Loucy (cell line): ENCODE measurements around the gene ZNF77.

Source experiments
- H2AFZ ChIP-seq: fragments of 200-600 bp; sonication (generic); 2 replicates; pipeline ENCODE4 v1.6.0; 2016; ENCODE audit warnings: antibody characterized with exemption, mild to moderate bottlenecking, low read length, moderate library complexity
- H3F3A ChIP-seq: fragments of 200-600 bp; 2 replicates; pipeline ENCODE4 v1.6.0; 2016; ENCODE audit warnings: antibody characterized with exemption, low read depth, mild to moderate bottlenecking
- H3K27me3 ChIP-seq: fragments of 200-600 bp; sonication (generic); 2 replicates; pipeline ENCODE4 v1.6.1; 2014; ENCODE audit warnings: low read length, mild to moderate bottlenecking; ENCODE audit not compliant: insufficient read depth, poor library complexity, severe bottlenecking
- H3K36me3 ChIP-seq: fragments of 200-600 bp; sonication (generic); 2 replicates; pipeline ENCODE4 v1.6.1; 2016; ENCODE audit warnings: low read length; ENCODE audit not compliant: insufficient read depth
- H3K4me1 ChIP-seq: fragments of 200-600 bp; sonication (generic); 2 replicates; pipeline ENCODE4 v1.5.1; 2014; ENCODE audit warnings: low read length, mild to moderate bottlenecking; ENCODE audit not compliant: insufficient read depth, poor library complexity, severe bottlenecking
- H3K4me2 ChIP-seq: fragments of 200-600 bp; sonication (generic); 2 replicates; pipeline ENCODE4 v1.6.0; 2014; ENCODE audit warnings: antibody characterized with exemption, low read length, low read depth, mild to moderate bottlenecking; ENCODE audit not compliant: poor library complexity, severe bottlenecking
- H3K4me3 ChIP-seq: fragments of 200-600 bp; sonication (generic); 2 replicates; pipeline ENCODE4 v1.5.1; 2014; ENCODE audit warnings: low read length, mild to moderate bottlenecking, mixed read lengths; ENCODE audit not compliant: poor library complexity, severe bottlenecking
- H3K79me2 ChIP-seq: fragments of 200-600 bp; sonication (generic); 2 replicates; pipeline ENCODE4 v1.6.1; 2014; ENCODE audit warnings: low read length; ENCODE audit not compliant: insufficient read depth
- H3K9ac ChIP-seq: fragments of 200-600 bp; sonication (generic); 2 replicates; pipeline ENCODE4 v1.6.0; 2014; ENCODE audit warnings: mild to moderate bottlenecking, low read depth, low read length, moderate library complexity; ENCODE audit not compliant: poor library complexity, severe bottlenecking
- H3K9me2 ChIP-seq: fragments of 200-600 bp; sonication (generic); replicated peaks from 2 replicates; pipeline ENCODE4 v1.6.1; 2016; ENCODE audit warnings: low read depth, low read length, mixed read lengths
- H3K9me3 ChIP-seq: fragments of 200-600 bp; sonication (generic); 2 replicates; pipeline ENCODE4 v1.6.1; 2014; ENCODE audit warnings: mild to moderate bottlenecking, antibody characterized with exemption, low read length, low read depth; ENCODE audit not compliant: insufficient read depth
- H4K20me1 ChIP-seq: fragments of 200-600 bp; sonication (generic); 2 replicates; pipeline ENCODE4 v1.6.0; 2014; ENCODE audit warnings: antibody characterized with exemption, low read length, mild to moderate bottlenecking; ENCODE audit not compliant: insufficient read depth, poor library complexity, severe bottlenecking
- CTCF ChIP-seq: fragments of 200-600 bp; sonication (generic); conservative IDR thresholded peaks from 2 replicates; pipeline ENCODE4 v1.5.1; 2014; ENCODE audit warnings: mild to moderate bottlenecking, antibody characterized with exemption, low read length
- EZH2phosphoT487 ChIP-seq: fragments of 200-600 bp; IDR thresholded peaks from 2 replicates; pipeline ENCODE4 v1.6.1; 2018; ENCODE audit warnings: antibody characterized with exemption, mild to moderate bottlenecking, moderate library complexity, borderline replicate concordance

The ZNF77 gene

GRCh38 chr19:2978772-2979171 is 34.0 kb upstream of the ZNF77 start:
- Histone ChIP-seq H3K27me3 (no peaks in the 10 kb centered on the region), H3K36me3 (no peaks in the 10 kb centered on the region), H3K4me2 (no peak overlapping the region), H3K9me2 (no peaks in the 10 kb centered on the region), H3K9me3 (no peaks in the 10 kb centered on the region), H3F3A (no peaks in the 10 kb centered on the region; the same call in 1 of the 2 replicates), H3K4me3 (no peak overlapping the region), H3K9ac (no peak overlapping the region), H2AFZ (no peak overlapping the region), H4K20me1 (no peaks in the 10 kb centered on the region), H3K79me2 (no peaks in the 10 kb centered on the region), H3K4me1 (peaks cover 20% of the 10 kb centered on the region)
- no peak for TF ChIP-seq CTCF
- TF ChIP-seq EZH2phosphoT487: no peak

- H3K27me3 ChIP-seq: no peaks in the 10 kb centered on the region
Measured at GRCh38 chr19:2978166-2978767, 33.5 kb upstream of the ZNF77 start.

GRCh38 chr19:2977746-2978138 is 33.0 kb upstream of the ZNF77 start:
- no peaks in the 10 kb centered on the region for H3K9me3 ChIP-seq
- H3K4me2 ChIP-seq: peak overlapping the region; percentile 85
- H2AFZ ChIP-seq: peak overlapping the region; percentile 82
- no peaks in the 10 kb centered on the region for H3K9me2 ChIP-seq
- no peak for TF ChIP-seq EZH2phosphoT487
- TF ChIP-seq CTCF: peak; percentile 21; the same call in 1 of the 2 replicates
- H3K9ac ChIP-seq: peak overlapping the region; percentile 52
- peak overlapping the region; percentile 86 for H3K4me3 ChIP-seq
- no peaks in the 10 kb centered on the region for H3K79me2 ChIP-seq
- no peaks in the 10 kb centered on the region for H3K36me3 ChIP-seq
- H3K27me3 ChIP-seq: no peaks in the 10 kb centered on the region
- peaks cover 20% of the 10 kb centered on the region for H3K4me1 ChIP-seq
- H3F3A ChIP-seq: no peaks in the 10 kb centered on the region; the same call in 1 of the 2 replicates
- H4K20me1 ChIP-seq: no peaks in the 10 kb centered on the region

More at GRCh38 chr19:2978166-2978767, 33.5 kb upstream of the ZNF77 start:
- Histone ChIP-seq H3K9me3 (no peaks in the 10 kb centered on the region), H4K20me1 (no peaks in the 10 kb centered on the region), H3K4me2 (peak overlapping the region; percentile 85), H3K9ac (peak overlapping the region; percentile 52), H3K4me3 (peak overlapping the region; percentile 86), H2AFZ (no peak overlapping the region), H3K79me2 (no peaks in the 10 kb centered on the region), H3K4me1 (peaks cover 20% of the 10 kb centered on the region), H3K9me2 (no peaks in the 10 kb centered on the region), H3K36me3 (no peaks in the 10 kb centered on the region), H3F3A (no peaks in the 10 kb centered on the region; the same call in 1 of the 2 replicates)
- no peak for TF ChIP-seq EZH2phosphoT487
- no peak for TF ChIP-seq CTCF
